Nucleus accumbens (tissue), 56 donors: ENCODE data around the gene TMCC1.
"Not testable (repeated sequence)": the region's sequence is repeated elsewhere in the genome, so short reads cannot be mapped to it uniquely, and the experiment has no call there.

Experiments used
- DNase-seq, 56 donors: peaks; one replicate each; lab custom pipeline; 2025; lab: John Stamatoyannopoulos, UW

TMCC1 gene

GRCh38 chr3:129736070-129736469 is 157.4 kb downstream of the TMCC1 start:
- DNase-seq: no peak

GRCh38 chr3:129735638-129736037 is 157.9 kb downstream of the TMCC1 start:
- DNase-seq: no peak

- no peak for DNase-seq
Observed at GRCh38 chr3:129734449-129734848, 159.1 kb downstream of the TMCC1 start.

GRCh38 chr3:129732200-129732876 is 161.2 kb downstream of the TMCC1 start:
- DNase-seq: no peak

GRCh38 chr3:129727707-129728106 is 165.8 kb downstream of the TMCC1 start:
- no peak for DNase-seq

- DNase-seq: peak in 4 of 56 donors; percentile 2 to 50 (median 23)
Observed at GRCh38 chr3:129723558-129724324, 169.8 kb downstream of the TMCC1 start.

GRCh38 chr3:129722527-129722926 is 171.0 kb downstream of the TMCC1 start:
- no peak for DNase-seq

GRCh38 chr3:129718201-129718600 is 175.3 kb downstream of the TMCC1 start:
- DNase-seq: no peak

GRCh38 chr3:129715854-129716253 is 177.7 kb downstream of the TMCC1 start:
- no peak for DNase-seq

GRCh38 chr3:129708328-129708861 is 185.1 kb downstream of the TMCC1 start:
- DNase-seq: no peak

GRCh38 chr3:129705274-129705673 is 188.2 kb downstream of the TMCC1 start:
- no peak for DNase-seq

GRCh38 chr3:129703913-129704312 is 189.6 kb downstream of the TMCC1 start:
- no peak for DNase-seq

GRCh38 chr3:129702934-129703712 is 190.4 kb downstream of the TMCC1 start:
- DNase-seq: no peak

GRCh38 chr3:129701161-129701560 is 192.3 kb downstream of the TMCC1 start:
- DNase-seq: no peak

GRCh38 chr3:129699612-129700011 is 193.9 kb downstream of the TMCC1 start:
- no peak for DNase-seq

GRCh38 chr3:129699199-129699598 is 194.3 kb downstream of the TMCC1 start:
- DNase-seq: no peak

GRCh38 chr3:129697229-129697969 is 196.1 kb downstream of the TMCC1 start:
- no peak for DNase-seq

- DNase-seq: not testable (repeated sequence)
Observed at GRCh38 chr3:129696430-129696829, 197.1 kb downstream of the TMCC1 start.

GRCh38 chr3:129695230-129695629 is 198.3 kb downstream of the TMCC1 start:
- no peak for DNase-seq

- no peak for DNase-seq
Observed at GRCh38 chr3:129694228-129694627, 199.3 kb downstream of the TMCC1 start.
